Measurements from ENCODE around the gene TSPAN13.

Gene TSPAN13

DNA sequence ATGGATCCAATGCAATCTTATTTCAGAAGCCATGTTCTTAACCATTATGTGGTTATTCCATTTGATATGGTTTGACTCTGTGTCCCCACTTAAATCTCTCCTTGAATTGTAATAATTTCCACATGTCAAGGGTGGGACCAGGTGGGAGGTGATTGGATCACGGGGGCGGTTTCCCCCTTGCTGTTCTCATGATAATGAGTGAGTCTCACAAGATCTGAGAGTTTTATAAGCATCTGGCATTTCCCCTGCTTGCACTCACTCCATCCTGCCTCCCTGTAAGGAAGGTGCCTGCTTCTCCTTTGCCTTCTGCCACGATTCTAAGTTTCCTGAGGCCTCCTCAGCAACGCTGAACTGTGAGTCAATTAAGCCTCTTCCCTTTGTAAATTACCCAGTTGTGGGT is 32.0 kb upstream of the TSPAN13 start:
- Histone ChIP-seq H3F3A (ENCODE audit: insufficient read depth, low read length) (no peaks in the 10 kb centered on the region), H3K9me3 (replicated peaks; ENCODE audit: insufficient read depth, low read length) (no peaks in the 10 kb centered on the region)

GRCh38 chr7:16724344-16724743 is 29.2 kb upstream of the TSPAN13 start:
- no peaks in the 10 kb centered on the region for H3K27me3 ChIP-seq (replicated peaks; ENCODE audit: insufficient read depth, low read length)

More for the DNA sequence above, 32.0 kb upstream of the TSPAN13 start:
- Histone ChIP-seq H3K9me2 (replicated peaks; ENCODE audit: insufficient read depth, low read length) (no peaks in the 10 kb centered on the region), H3K79me2 (ENCODE audit: low read length) (no peaks in the 10 kb centered on the region), H3K4me3 (ENCODE audit: low read length) (no peak overlapping the region), H3K4me1 (ENCODE audit: low read length) (no peaks in the 10 kb centered on the region), H4K20me1 (ENCODE audit: insufficient read depth, low read length) (no peaks in the 10 kb centered on the region), H3K36me3 (replicated peaks; ENCODE audit: insufficient read depth, low read length) (no peaks in the 10 kb centered on the region), H3K9ac (ENCODE audit: low read length) (no peak overlapping the region), H3K27me3 (replicated peaks; ENCODE audit: insufficient read depth, low read length) (no peaks in the 10 kb centered on the region), H3K27ac (ENCODE audit: low read length) (no peak overlapping the region), H2AFZ (ENCODE audit: low read length) (no peak overlapping the region), H3K4me2 (ENCODE audit: low read depth, low read length) (no peak overlapping the region)
- DNase-seq = no peak
- TF ChIP-seq EZH2phosphoT487 (IDR thresholded peaks at IDR 0.05; ENCODE audit: low read length) (no peak), EZH2 (optimal IDR thresholded peaks at IDR 0.05; ENCODE audit: low read depth, low read length) (no peak), CTCF (IDR thresholded peaks at IDR 0.05; ENCODE audit: low read length) (no peak)

GRCh38 chr7:16726189-16726588 is 27.4 kb upstream of the TSPAN13 start:
- Histone ChIP-seq H3K27ac (ENCODE audit: low read length) (no peak overlapping the region), H2AFZ (ENCODE audit: low read length) (no peak overlapping the region)

More at GRCh38 chr7:16724344-16724743, 29.2 kb upstream of the TSPAN13 start:
- Histone ChIP-seq H4K20me1 (ENCODE audit: insufficient read depth, low read length) (no peaks in the 10 kb centered on the region), H3K9me2 (replicated peaks; ENCODE audit: insufficient read depth, low read length) (no peaks in the 10 kb centered on the region), H3K36me3 (replicated peaks; ENCODE audit: insufficient read depth, low read length) (no peaks in the 10 kb centered on the region), H2AFZ (ENCODE audit: low read length) (no peak overlapping the region), H3K79me2 (ENCODE audit: low read length) (no peaks in the 10 kb centered on the region), H3K9me3 (replicated peaks; ENCODE audit: insufficient read depth, low read length) (no peaks in the 10 kb centered on the region), H3K27ac (ENCODE audit: low read length) (no peak overlapping the region), H3K4me2 (ENCODE audit: low read depth, low read length) (no peak overlapping the region), H3K4me1 (ENCODE audit: low read length) (no peaks in the 10 kb centered on the region), H3K9ac (ENCODE audit: low read length) (no peak overlapping the region), H3K4me3 (ENCODE audit: low read length) (no peak overlapping the region), H3F3A (ENCODE audit: insufficient read depth, low read length) (no peaks in the 10 kb centered on the region)
- no peak for DNase-seq
- TF ChIP-seq EZH2phosphoT487 (IDR thresholded peaks at IDR 0.05; ENCODE audit: low read length) (no peak), CTCF (IDR thresholded peaks at IDR 0.05; ENCODE audit: low read length) (no peak), EZH2 (optimal IDR thresholded peaks at IDR 0.05; ENCODE audit: low read depth, low read length) (no peak)

More at GRCh38 chr7:16726189-16726588, 27.4 kb upstream of the TSPAN13 start:
- DNase-seq = no peak
- Histone ChIP-seq H3K9ac (ENCODE audit: low read length) (no peak overlapping the region), H3F3A (ENCODE audit: insufficient read depth, low read length) (no peaks in the 10 kb centered on the region), H4K20me1 (ENCODE audit: insufficient read depth, low read length) (no peaks in the 10 kb centered on the region), H3K79me2 (ENCODE audit: low read length) (no peaks in the 10 kb centered on the region), H3K4me1 (ENCODE audit: low read length) (no peaks in the 10 kb centered on the region), H3K9me3 (replicated peaks; ENCODE audit: insufficient read depth, low read length) (no peaks in the 10 kb centered on the region), H3K4me2 (ENCODE audit: low read depth, low read length) (no peak overlapping the region), H3K36me3 (replicated peaks; ENCODE audit: insufficient read depth, low read length) (no peaks in the 10 kb centered on the region), H3K9me2 (replicated peaks; ENCODE audit: insufficient read depth, low read length) (no peaks in the 10 kb centered on the region), H3K4me3 (ENCODE audit: low read length) (no peak overlapping the region), H3K27me3 (replicated peaks; ENCODE audit: insufficient read depth, low read length) (no peaks in the 10 kb centered on the region)
- TF ChIP-seq CTCF (IDR thresholded peaks at IDR 0.05; ENCODE audit: low read length) = no peak
- TF ChIP-seq EZH2 (optimal IDR thresholded peaks at IDR 0.05; ENCODE audit: low read depth, low read length) = no peak
- no peak for TF ChIP-seq EZH2phosphoT487 (IDR thresholded peaks at IDR 0.05; ENCODE audit: low read length)

Data from MM.1S (cell line).